HG03378 (cell line): Measurements from ENCODE around the gene ZNF618.

ENCODE experiments used
- ATAC-seq: cut with Tn5 transposase; IDR thresholded peaks from one replicate; pipeline ENCODE4 v1.9.1; 2021; ENCODE audit warnings: mild to moderate bottlenecking, moderate library complexity; ENCODE audit not compliant: unreplicated experiment

Gene ZNF618

GRCh38 chr9:114053246-114054005 is 177.3 kb downstream of the ZNF618 start:
- ATAC-seq = no peak

- ATAC-seq = no peak
These were observed 178.1 kb downstream of the ZNF618 start for GRCh38 chr9:114054191-114054690.

- no peak for ATAC-seq
These were observed 179.0 kb downstream of the ZNF618 start for GRCh38 chr9:114055061-114055460.

- no peak for ATAC-seq
These were observed 179.8 kb downstream of the ZNF618 start for GRCh38 chr9:114055894-114056293.

GRCh38 chr9:114056527-114056926 is 180.4 kb downstream of the ZNF618 start:
- ATAC-seq = no peak

- ATAC-seq = no peak
These were observed 181.2 kb downstream of the ZNF618 start for GRCh38 chr9:114057161-114057885.

- ATAC-seq = no peak
These were observed 182.6 kb downstream of the ZNF618 start for GRCh38 chr9:114058688-114059046.

GRCh38 chr9:114059047-114059803 is 183.1 kb downstream of the ZNF618 start:
- ATAC-seq = no peak

GRCh38 chr9:114060070-114060469 is 184.0 kb downstream of the ZNF618 start:
- no peak for ATAC-seq

- no peak for ATAC-seq
These were observed 184.6 kb downstream of the ZNF618 start for GRCh38 chr9:114060711-114061110.

- ATAC-seq = no peak
These were observed 185.2 kb downstream of the ZNF618 start for GRCh38 chr9:114061292-114061691.

GRCh38 chr9:114061830-114062474 is 185.8 kb downstream of the ZNF618 start:
- no peak for ATAC-seq

GRCh38 chr9:114065304-114065703 is 189.2 kb downstream of the ZNF618 start:
- no peak for ATAC-seq

- no peak for ATAC-seq
These were observed 193.5 kb downstream of the ZNF618 start for GRCh38 chr9:114069476-114070187.

GRCh38 chr9:114070188-114071103 is 194.3 kb downstream of the ZNF618 start:
- ATAC-seq = no peak

- no peak for ATAC-seq
These were observed 195.2 kb downstream of the ZNF618 start for GRCh38 chr9:114071197-114071795.

- ATAC-seq = no peak
These were observed 196.4 kb downstream of the ZNF618 start for GRCh38 chr9:114072184-114073140.

- no peak for ATAC-seq
These were observed 199.5 kb downstream of the ZNF618 start for GRCh38 chr9:114075602-114076001.
